Nephron progenitor cell (in vitro differentiated cells): ENCODE results near the gene RYR3.

Experiments used
- DNase-seq: peaks from one replicate; pipeline ENCODE4 v3.0.0; 2021
- H3K27ac Mint-ChIP-seq: 2 replicates; pipeline ENCODE4 v1.8.0; 2021; ENCODE audit warnings: mild to moderate bottlenecking, moderate library complexity, mixed read lengths
- H3K27me3 Mint-ChIP-seq: 2 replicates; pipeline ENCODE4 v1.8.0; 2021; ENCODE audit warnings: mild to moderate bottlenecking, low read depth, mixed read lengths; ENCODE audit not compliant: poor library complexity
- H3K36me3 Mint-ChIP-seq: 2 replicates; pipeline ENCODE4 v1.8.0; 2021; ENCODE audit warnings: low read depth, mixed read lengths
- H3K4me1 Mint-ChIP-seq: 2 replicates; pipeline ENCODE4 v1.8.0; 2021; ENCODE audit warnings: mixed read lengths
- H3K4me3 Mint-ChIP-seq: 2 replicates; pipeline ENCODE4 v1.8.0; 2021; ENCODE audit warnings: mild to moderate bottlenecking, moderate library complexity, mixed read lengths
- H3K9me3 Mint-ChIP-seq: 2 replicates; pipeline ENCODE4 v1.8.0; 2021; ENCODE audit warnings: mild to moderate bottlenecking, moderate library complexity, mixed read lengths
- TF ChIP-seq, protein P1 (sequence below): fragments of 200-600 bp; sonication (generic); IDR thresholded peaks from 2 replicates; pipeline ENCODE4 v1.5.0; 2021; ENCODE audit warnings: antibody characterized with exemption

Gene RYR3

DNA sequence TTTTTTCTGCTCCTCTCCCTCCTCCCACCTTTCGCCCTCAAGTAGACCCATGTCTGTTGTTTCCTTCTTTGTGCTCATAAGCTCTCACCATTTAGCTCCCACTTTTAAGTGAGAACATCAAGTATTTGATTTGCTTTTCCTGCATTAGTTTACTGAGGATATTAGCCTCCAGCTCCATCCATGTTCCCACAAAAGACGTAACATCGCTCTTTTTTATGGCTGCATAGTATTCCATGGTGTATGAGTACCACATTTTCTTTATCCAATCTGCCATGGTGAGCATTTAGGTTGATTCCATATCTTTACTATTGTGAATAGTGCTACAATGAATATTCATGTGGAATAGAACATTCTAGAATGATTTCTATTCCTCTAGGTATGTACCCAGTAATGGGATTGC is 178.6 kb downstream of the RYR3 start:
- DNase-seq, result no peak
- no peak overlapping the region for H3K4me3 Mint-ChIP-seq
- H3K27ac Mint-ChIP-seq, result no peak overlapping the region
- no peaks in the 10 kb centered on the region for H3K9me3 Mint-ChIP-seq
- no peaks in the 10 kb centered on the region for H3K4me1 Mint-ChIP-seq
- TF ChIP-seq, protein P1, sequence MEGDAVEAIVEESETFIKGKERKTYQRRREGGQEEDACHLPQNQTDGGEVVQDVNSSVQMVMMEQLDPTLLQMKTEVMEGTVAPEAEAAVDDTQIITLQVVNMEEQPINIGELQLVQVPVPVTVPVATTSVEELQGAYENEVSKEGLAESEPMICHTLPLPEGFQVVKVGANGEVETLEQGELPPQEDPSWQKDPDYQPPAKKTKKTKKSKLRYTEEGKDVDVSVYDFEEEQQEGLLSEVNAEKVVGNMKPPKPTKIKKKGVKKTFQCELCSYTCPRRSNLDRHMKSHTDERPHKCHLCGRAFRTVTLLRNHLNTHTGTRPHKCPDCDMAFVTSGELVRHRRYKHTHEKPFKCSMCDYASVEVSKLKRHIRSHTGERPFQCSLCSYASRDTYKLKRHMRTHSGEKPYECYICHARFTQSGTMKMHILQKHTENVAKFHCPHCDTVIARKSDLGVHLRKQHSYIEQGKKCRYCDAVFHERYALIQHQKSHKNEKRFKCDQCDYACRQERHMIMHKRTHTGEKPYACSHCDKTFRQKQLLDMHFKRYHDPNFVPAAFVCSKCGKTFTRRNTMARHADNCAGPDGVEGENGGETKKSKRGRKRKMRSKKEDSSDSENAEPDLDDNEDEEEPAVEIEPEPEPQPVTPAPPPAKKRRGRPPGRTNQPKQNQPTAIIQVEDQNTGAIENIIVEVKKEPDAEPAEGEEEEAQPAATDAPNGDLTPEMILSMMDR, result no peak
- peaks cover 4% of the 10 kb centered on the region for H3K27me3 Mint-ChIP-seq
- H3K36me3 Mint-ChIP-seq, result no peaks in the 10 kb centered on the region

DNA sequence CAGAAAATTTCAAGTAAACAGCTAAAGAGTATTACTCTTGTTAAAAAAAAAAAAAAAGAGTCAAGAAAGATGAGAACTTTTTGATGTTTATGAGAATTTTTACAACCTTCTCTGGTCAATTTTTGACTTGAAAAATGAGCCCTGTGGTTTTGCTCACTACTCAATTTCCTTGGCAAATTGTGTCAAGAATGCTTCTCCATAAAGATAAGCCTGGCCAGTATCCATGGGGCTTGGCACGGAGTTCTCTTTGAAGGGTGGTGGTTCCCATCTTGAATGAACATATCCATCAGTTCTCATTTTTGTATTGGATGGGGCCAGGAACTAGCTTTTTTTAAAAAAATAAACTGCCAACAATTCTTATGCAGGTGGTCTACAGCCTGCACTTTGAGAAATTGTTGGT is 179.9 kb downstream of the RYR3 start:
- Mint-ChIP-seq H3K4me1 (no peaks in the 10 kb centered on the region), H3K27me3 (peaks cover 7% of the 10 kb centered on the region), H3K9me3 (no peaks in the 10 kb centered on the region), H3K36me3 (no peaks in the 10 kb centered on the region), H3K4me3 (no peak overlapping the region), H3K27ac (no peak overlapping the region)
- TF ChIP-seq, protein P1, result no peak
- no peak for DNase-seq

DNA sequence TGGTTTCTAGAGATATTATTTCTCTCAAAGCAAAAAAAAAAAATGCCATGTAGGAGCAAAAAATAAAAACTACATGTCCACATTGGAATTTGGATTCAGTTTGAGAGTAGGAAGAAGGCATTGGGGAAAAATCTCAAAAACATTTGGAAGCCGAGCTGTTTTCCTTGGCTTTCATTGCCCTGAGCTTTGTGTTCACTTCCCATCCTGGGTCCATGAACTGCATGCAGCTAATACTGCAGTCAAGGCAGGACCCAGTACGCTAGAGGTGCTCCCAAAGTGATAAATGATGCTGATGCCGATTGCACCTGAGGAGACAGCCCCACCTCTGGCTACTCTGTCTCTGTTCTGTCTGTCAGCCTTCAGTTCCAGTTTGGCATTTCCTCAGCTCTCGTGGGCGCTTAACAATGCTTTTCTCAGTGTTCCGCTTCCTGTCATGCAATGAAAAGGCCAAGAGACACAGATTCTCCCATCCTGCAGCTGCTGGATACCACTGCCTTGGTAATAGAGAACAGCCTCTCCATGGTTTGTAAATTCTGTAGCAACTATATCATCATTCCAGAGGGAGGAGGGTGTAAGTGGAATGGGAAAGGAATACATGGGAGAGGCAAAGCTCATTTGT is 181.8 kb downstream of the RYR3 start:
- no peaks in the 10 kb centered on the region for H3K36me3 Mint-ChIP-seq
- H3K4me1 Mint-ChIP-seq, result no peaks in the 10 kb centered on the region
- H3K4me3 Mint-ChIP-seq, result no peak overlapping the region
- H3K9me3 Mint-ChIP-seq, result no peaks in the 10 kb centered on the region
- no peak for DNase-seq
- no peak overlapping the region for H3K27ac Mint-ChIP-seq
- peaks cover 12% of the 10 kb centered on the region for H3K27me3 Mint-ChIP-seq
- TF ChIP-seq, protein P1, result no peak

DNA sequence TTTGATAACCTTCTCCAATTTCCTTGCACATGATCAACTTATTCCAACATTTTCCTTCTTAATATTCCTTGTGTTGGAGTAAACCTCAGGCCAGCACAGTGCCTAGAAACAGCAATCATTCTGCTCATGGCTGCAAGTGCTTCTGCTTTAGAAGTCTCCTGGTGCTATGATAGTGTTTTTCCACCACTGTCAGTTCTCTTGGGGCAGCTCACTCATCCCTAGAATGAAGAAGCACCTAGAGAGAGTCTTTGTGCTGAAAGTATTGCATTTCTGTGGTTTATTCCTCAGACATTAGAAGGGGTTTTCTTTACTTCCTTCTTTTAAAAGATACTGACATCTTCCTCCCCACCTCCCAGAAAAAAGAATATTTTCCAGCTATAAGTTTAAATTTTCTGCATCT is 183.5 kb downstream of the RYR3 start:
- Mint-ChIP-seq H3K27me3 (peaks cover 19% of the 10 kb centered on the region), H3K4me1 (no peaks in the 10 kb centered on the region), H3K9me3 (no peaks in the 10 kb centered on the region), H3K27ac (no peak overlapping the region), H3K36me3 (no peaks in the 10 kb centered on the region), H3K4me3 (no peak overlapping the region)
- TF ChIP-seq, protein P1, result no peak
- DNase-seq, result no peak

DNA sequence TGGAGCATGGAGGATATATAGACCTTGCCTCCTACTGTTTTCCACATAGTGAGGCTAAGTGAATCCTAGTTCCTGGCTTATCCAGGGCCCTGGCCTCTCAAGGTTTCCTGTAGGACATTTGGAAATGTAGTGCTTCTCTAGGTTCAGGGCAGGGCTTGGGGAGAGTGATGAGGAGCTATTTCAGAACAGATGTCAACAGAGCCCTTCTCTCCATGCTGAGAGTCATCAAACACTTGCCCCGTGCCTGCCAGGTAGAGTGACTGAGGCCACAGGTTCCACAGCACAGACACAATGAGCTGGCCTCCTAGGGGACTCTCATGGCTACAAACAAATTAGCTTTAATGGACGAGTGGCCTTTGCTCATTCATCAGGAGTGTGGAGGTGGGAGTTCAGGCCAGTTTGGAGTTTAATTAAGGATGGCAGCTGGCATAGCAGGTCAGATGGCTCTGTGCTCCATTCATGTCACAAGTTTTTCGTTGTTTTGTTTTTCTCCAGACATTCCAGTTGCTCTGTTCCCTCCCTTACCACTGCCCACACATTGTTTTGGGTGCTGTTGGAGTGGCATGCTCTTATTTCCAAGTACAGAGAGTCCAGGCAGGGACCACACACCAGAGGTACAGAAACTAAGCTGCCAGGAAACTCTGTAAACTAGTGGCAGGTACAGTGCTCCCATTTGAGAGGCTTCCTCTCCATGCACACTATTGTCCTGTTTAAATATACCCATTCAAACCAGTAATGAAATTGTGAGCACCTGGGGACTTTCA is 189.8 kb downstream of the RYR3 start:
- no peak overlapping the region for H3K4me3 Mint-ChIP-seq
- H3K9me3 Mint-ChIP-seq, result no peaks in the 10 kb centered on the region
- no peak overlapping the region for H3K27ac Mint-ChIP-seq
- TF ChIP-seq, protein P1, result no peak
- no peaks in the 10 kb centered on the region for H3K4me1 Mint-ChIP-seq
- H3K36me3 Mint-ChIP-seq, result no peaks in the 10 kb centered on the region
- peaks cover 23% of the 10 kb centered on the region for H3K27me3 Mint-ChIP-seq
- no peak for DNase-seq

DNA sequence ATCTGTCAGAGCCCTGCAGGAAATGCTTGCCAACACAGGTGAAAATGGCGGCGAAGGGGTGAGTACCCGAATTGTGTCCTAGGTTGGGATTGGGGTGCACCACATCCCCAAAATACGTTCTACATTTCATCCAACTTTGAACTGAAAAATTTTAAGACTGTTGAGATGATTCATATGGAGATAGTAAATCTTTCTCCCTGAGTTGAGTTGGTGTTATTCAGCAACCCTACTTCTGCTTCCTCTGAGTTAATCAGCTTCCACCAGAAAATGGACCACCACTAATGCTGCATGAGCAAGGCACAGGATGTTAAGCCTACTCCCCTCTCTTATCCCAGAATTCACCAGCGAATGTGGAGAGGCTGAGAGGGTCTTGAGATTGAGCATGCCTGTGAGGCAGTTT is 192.9 kb downstream of the RYR3 start:
- no peak for DNase-seq
- Mint-ChIP-seq H3K27me3 (peaks cover 16% of the 10 kb centered on the region), H3K9me3 (no peaks in the 10 kb centered on the region), H3K4me1 (no peaks in the 10 kb centered on the region), H3K27ac (no peak overlapping the region), H3K4me3 (no peak overlapping the region), H3K36me3 (no peaks in the 10 kb centered on the region)
- TF ChIP-seq, protein P1, result no peak
